ENCODE results near the gene MAP1LC3A.

DNA sequence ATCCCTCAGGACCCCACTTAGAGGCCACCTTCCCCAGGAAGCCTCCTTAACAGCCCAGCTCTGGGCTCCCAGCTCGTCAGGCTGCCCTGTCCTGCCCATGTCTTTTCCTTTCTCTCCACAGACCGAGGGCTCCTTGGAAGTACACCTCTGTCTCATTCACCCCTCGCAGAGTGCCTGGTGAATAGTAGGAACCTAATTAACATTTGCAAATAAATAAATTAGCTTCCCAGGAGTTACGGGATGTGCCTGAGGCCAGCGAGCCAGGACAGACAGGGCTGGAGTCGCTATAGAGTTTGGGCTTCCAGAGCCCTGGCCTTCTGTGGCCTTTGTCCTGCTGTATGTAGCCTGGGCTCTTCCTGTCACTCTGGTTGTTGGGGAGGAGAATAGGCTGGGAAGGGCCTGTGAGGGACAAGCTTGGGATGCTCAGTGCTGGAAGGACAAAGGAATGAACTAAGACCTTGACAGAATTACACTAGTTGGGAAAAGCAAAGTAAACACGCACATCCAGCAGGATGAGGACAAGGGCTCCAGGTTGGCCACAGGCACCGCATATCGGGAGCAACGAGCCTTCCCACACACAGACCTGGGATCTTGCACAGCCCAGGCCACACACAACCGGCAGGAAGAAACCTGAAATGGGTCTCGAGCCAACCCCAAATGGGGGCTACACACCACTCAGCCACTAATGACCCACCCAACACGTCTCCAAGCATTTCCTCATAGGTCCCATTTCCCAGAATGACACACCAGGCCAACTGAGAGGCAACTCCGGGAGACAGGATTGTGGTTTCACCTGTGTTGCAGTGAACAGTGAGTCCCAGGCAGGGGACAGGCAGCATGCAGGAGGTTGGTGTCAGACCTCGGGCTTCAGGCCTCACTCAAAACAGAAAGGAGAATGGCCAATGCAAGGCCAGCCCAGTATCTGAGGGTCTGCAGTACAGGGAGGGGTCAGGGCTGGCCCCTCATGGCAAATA lies 9.7 kb downstream of the MAP1LC3A start:
- TF ChIP-seq, protein P1, sequence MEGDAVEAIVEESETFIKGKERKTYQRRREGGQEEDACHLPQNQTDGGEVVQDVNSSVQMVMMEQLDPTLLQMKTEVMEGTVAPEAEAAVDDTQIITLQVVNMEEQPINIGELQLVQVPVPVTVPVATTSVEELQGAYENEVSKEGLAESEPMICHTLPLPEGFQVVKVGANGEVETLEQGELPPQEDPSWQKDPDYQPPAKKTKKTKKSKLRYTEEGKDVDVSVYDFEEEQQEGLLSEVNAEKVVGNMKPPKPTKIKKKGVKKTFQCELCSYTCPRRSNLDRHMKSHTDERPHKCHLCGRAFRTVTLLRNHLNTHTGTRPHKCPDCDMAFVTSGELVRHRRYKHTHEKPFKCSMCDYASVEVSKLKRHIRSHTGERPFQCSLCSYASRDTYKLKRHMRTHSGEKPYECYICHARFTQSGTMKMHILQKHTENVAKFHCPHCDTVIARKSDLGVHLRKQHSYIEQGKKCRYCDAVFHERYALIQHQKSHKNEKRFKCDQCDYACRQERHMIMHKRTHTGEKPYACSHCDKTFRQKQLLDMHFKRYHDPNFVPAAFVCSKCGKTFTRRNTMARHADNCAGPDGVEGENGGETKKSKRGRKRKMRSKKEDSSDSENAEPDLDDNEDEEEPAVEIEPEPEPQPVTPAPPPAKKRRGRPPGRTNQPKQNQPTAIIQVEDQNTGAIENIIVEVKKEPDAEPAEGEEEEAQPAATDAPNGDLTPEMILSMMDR (IDR thresholded peaks at IDR 0.05; ENCODE audit: insufficient read depth, low read length, poor library complexity, severe bottlenecking) = no peak
- no peak for TF ChIP-seq EZH2phosphoT487 (conservative IDR thresholded peaks at IDR 0.05; ENCODE audit: low read length)

Data from SU-DHL-6 (cell line).